Breast epithelium (tissue), 3 donors: ENCODE data around the gene CDK5RAP2.

ENCODE experiments used
- POLR2A ChIP-seq: fragments of 450-650 bp; IDR thresholded peaks from one replicate; pipeline ENCODE4 v1.6.1; 2016; ENCODE audit warnings: antibody characterized with exemption, mild to moderate bottlenecking, moderate library complexity
- POLR2AphosphoS5 ChIP-seq, 3 donors: sonication (generic); formaldehyde crosslinking; IDR thresholded peaks; one replicate each; pipeline ENCODE4 v1.6.1; 2017; ENCODE audit warnings: antibody characterized with exemption in 3 of 3
- TF ChIP-seq, protein P1 (sequence below), 3 donors: fragments of 450-650 bp; IDR thresholded peaks; one replicate each; pipeline ENCODE4 v1.5.1; 2016 to 2017; ENCODE audit warnings: antibody characterized with exemption in 3 of 3, mild to moderate bottlenecking in 3 of 3, moderate library complexity in 3 of 3

- TF ChIP-seq, protein P1, sequence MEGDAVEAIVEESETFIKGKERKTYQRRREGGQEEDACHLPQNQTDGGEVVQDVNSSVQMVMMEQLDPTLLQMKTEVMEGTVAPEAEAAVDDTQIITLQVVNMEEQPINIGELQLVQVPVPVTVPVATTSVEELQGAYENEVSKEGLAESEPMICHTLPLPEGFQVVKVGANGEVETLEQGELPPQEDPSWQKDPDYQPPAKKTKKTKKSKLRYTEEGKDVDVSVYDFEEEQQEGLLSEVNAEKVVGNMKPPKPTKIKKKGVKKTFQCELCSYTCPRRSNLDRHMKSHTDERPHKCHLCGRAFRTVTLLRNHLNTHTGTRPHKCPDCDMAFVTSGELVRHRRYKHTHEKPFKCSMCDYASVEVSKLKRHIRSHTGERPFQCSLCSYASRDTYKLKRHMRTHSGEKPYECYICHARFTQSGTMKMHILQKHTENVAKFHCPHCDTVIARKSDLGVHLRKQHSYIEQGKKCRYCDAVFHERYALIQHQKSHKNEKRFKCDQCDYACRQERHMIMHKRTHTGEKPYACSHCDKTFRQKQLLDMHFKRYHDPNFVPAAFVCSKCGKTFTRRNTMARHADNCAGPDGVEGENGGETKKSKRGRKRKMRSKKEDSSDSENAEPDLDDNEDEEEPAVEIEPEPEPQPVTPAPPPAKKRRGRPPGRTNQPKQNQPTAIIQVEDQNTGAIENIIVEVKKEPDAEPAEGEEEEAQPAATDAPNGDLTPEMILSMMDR (IDR thresholded peaks at IDR 0.05): no peak
- TF ChIP-seq POLR2A (no peak), POLR2AphosphoS5 (IDR thresholded peaks at IDR 0.05) (no peak)
Measured at GRCh38 chr9:120526534-120526933, 53.4 kb downstream of the CDK5RAP2 start.
